Skeletal muscle cell (primary cell): ENCODE data around the gene ECE1.
A peak's percentile ranks its signal among the peaks of the same experiment; 100 is the strongest.

Experiments
- DNase-seq: peaks from one replicate; pipeline ENCODE4 v3.0.0-alpha.2; 2010; ENCODE audit warnings: low read depth
- H3K4me3 ChIP-seq: 2 replicates; pipeline ENCODE4 v1.5.1; 2011; ENCODE audit warnings: low read depth, mild to moderate bottlenecking, control low read depth, low read length, moderate library complexity

Gene ECE1

GRCh38 chr1:21289700-21290545 is at the start of gene ECE1:
Gene ECE1 (minus strand): TSS chr1:21290463. CDS start chr1:21290414, 49 bp downstream.
- no peak for DNase-seq
- peak within 1 kb of the TSS; percentile 64 for H3K4me3 ChIP-seq

- DNase-seq = no peak
- no peak overlapping the region for H3K4me3 ChIP-seq
These were observed 49.3 kb upstream of the ECE1 start for GRCh38 chr1:21339356-21340229.

GRCh38 chr1:21338573-21339355 is 48.5 kb upstream of the ECE1 start:
- H3K4me3 ChIP-seq = no peak overlapping the region
- DNase-seq = no peak

GRCh38 chr1:21337928-21338572 is 47.8 kb upstream of the ECE1 start:
- H3K4me3 ChIP-seq = no peak overlapping the region
- DNase-seq = no peak

GRCh38 chr1:21337454-21337927 is 47.2 kb upstream of the ECE1 start:
- DNase-seq = no peak
- no peak overlapping the region for H3K4me3 ChIP-seq

GRCh38 chr1:21337010-21337437 is 46.8 kb upstream of the ECE1 start:
- no peak overlapping the region for H3K4me3 ChIP-seq
- DNase-seq = no peak

GRCh38 chr1:21335750-21336224 is 45.5 kb upstream of the ECE1 start:
- H3K4me3 ChIP-seq = no peak overlapping the region

GRCh38 chr1:21335088-21335691 is 44.9 kb upstream of the ECE1 start:
- DNase-seq = no peak
- H3K4me3 ChIP-seq = peak overlapping the region; percentile 23

More at GRCh38 chr1:21335750-21336224, 45.5 kb upstream of the ECE1 start:
- no peak for DNase-seq

- no peak for DNase-seq
- H3K4me3 ChIP-seq = peak overlapping the region; percentile 23
These were observed 44.2 kb upstream of the ECE1 start for GRCh38 chr1:21334214-21335087.

- H3K4me3 ChIP-seq = no peak overlapping the region
These were observed 43.6 kb upstream of the ECE1 start for GRCh38 chr1:21333824-21334213.

GRCh38 chr1:21332554-21333311 is 42.5 kb upstream of the ECE1 start:
- DNase-seq = no peak
- no peak overlapping the region for H3K4me3 ChIP-seq

More at GRCh38 chr1:21333824-21334213, 43.6 kb upstream of the ECE1 start:
- DNase-seq = no peak

GRCh38 chr1:21331752-21332478 is 41.7 kb upstream of the ECE1 start:
- H3K4me3 ChIP-seq = no peak overlapping the region
- no peak for DNase-seq

GRCh38 chr1:21330544-21330943 is 40.3 kb upstream of the ECE1 start:
- H3K4me3 ChIP-seq = no peak overlapping the region
- no peak for DNase-seq

GRCh38 chr1:21329209-21329844 is 39.1 kb upstream of the ECE1 start:
- DNase-seq = no peak
- no peak overlapping the region for H3K4me3 ChIP-seq

- no peak for DNase-seq
- no peak overlapping the region for H3K4me3 ChIP-seq
These were observed 37.5 kb upstream of the ECE1 start for GRCh38 chr1:21327566-21328323.
